Measurements from ENCODE around the gene MMAA. TPM values are rescaled to one million over a fixed set of nuclear protein-coding genes. Genes with fewer than 3 reads are reported as not detected.
"Not testable (repeated sequence)": the region's sequence is repeated elsewhere in the genome, so short reads cannot be mapped to it uniquely, and the experiment has no call there.

MMAA gene
- total RNA-seq, 4 donors from 2014 or later, result 5.6 to 10.9 (median 7.6) TPM

DNA sequence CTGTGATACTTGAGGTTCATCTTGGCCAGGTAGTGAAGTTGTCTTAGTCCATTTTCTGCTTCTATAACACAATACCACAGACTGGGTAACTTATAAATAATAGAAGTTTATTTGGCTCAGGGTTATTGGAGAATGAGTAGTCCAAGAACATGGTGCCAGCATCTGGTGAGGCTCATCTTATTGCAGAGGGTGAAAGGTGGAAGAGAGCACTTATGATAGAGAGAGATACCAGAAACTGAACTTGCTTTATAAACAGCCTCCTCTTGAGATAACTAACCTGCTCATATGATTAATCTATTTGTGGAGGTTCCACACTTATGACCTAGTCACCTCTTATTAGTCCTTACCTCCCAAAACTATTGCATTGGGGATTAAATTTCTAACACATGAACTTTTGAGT is 62.3 kb downstream of the MMAA start:
- H3K4me1 ChIP-seq, result peaks cover 13 to 25% of the 10 kb centered on the region in 2 donors
- TF ChIP-seq, protein P1, sequence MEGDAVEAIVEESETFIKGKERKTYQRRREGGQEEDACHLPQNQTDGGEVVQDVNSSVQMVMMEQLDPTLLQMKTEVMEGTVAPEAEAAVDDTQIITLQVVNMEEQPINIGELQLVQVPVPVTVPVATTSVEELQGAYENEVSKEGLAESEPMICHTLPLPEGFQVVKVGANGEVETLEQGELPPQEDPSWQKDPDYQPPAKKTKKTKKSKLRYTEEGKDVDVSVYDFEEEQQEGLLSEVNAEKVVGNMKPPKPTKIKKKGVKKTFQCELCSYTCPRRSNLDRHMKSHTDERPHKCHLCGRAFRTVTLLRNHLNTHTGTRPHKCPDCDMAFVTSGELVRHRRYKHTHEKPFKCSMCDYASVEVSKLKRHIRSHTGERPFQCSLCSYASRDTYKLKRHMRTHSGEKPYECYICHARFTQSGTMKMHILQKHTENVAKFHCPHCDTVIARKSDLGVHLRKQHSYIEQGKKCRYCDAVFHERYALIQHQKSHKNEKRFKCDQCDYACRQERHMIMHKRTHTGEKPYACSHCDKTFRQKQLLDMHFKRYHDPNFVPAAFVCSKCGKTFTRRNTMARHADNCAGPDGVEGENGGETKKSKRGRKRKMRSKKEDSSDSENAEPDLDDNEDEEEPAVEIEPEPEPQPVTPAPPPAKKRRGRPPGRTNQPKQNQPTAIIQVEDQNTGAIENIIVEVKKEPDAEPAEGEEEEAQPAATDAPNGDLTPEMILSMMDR (IDR thresholded peaks at IDR 0.05), result no peak
- TF ChIP-seq POLR2A (IDR thresholded peaks at IDR 0.05), result no peak
- no peak overlapping the region for H3K27ac ChIP-seq
- H3K4me3 ChIP-seq (replicated peaks in 1 of 3), result no peak overlapping the region
- no peaks in the 10 kb centered on the region for H3K27me3 ChIP-seq
- intact Hi-C loops (cut with DNase I), result no loop called here
- no peaks in the 10 kb centered on the region for H3K9me3 ChIP-seq
- no peaks in the 10 kb centered on the region for H3K36me3 ChIP-seq
- no peak for DNase-seq

DNA sequence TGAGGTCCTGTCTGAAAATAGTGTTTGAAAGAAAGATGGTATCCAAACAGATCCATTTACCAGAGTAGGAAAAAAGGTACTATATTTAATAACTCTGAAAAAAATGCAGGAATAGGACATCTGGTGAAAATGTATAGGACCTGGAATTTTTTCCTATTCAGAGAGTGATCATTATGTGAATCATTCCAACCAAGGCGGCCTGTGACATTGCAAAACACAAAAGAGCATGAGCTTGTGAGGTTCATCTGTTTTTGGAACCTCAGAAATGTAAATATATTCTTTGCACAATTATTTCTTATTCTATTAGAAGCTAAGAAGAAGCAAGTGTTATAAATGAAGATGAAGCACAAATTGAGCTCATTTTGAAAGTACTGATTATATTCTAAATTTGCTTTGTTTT is 62.8 kb downstream of the MMAA start:
- no peak for DNase-seq
- Histone ChIP-seq H3K27me3 (no peaks in the 10 kb centered on the region), H3K9me3 (no peaks in the 10 kb centered on the region), H3K27ac (no peak overlapping the region), H3K4me3 (replicated peaks in 1 of 3) (no peak overlapping the region), H3K36me3 (no peaks in the 10 kb centered on the region), H3K4me1 (peaks cover 13 to 25% of the 10 kb centered on the region in 2 donors)
- TF ChIP-seq, protein P1 (IDR thresholded peaks at IDR 0.05), result no peak
- no peak for TF ChIP-seq POLR2A (IDR thresholded peaks at IDR 0.05)
- intact Hi-C loops (cut with DNase I), result no loop called here
- 95 to 96% methylated on average over 1 of the region's 1 CpG for WGBS, 2 donors

DNA sequence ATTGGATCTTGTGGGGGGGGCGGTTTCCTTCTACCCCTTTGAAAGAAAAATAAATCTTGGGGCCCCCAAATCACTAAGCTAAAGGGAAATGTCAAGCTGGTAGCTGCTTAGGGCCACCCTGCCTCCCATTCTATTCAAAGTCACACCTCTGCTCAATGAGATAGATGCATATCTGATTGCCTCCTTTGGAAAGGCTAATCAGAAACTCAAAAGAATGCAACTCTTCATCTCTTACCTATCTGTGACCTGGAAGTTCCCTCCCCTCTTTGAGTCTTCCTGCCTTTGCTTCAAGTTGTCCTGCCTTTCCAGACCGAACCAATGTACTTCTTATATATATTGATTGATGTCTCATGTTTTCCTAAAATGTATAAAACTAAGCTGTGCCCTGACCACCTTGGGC is 67.8 kb downstream of the MMAA start:
- Histone ChIP-seq H3K27me3 (no peaks in the 10 kb centered on the region), H3K27ac (no peak overlapping the region), H3K4me1 (peaks cover 12 to 18% of the 10 kb centered on the region in 2 donors), H3K9me3 (no peaks in the 10 kb centered on the region), H3K4me3 (replicated peaks in 1 of 3) (no peak overlapping the region), H3K36me3 (no peaks in the 10 kb centered on the region)
- DNase-seq, result no peak
- TF ChIP-seq, protein P1 (IDR thresholded peaks at IDR 0.05), result no peak
- no peak for TF ChIP-seq POLR2A (IDR thresholded peaks at IDR 0.05)
- intact Hi-C loops (cut with DNase I), result no loop called here
- 43 to 56% methylated on average over 2 of the region's 2 CpGs for WGBS, 2 donors

DNA sequence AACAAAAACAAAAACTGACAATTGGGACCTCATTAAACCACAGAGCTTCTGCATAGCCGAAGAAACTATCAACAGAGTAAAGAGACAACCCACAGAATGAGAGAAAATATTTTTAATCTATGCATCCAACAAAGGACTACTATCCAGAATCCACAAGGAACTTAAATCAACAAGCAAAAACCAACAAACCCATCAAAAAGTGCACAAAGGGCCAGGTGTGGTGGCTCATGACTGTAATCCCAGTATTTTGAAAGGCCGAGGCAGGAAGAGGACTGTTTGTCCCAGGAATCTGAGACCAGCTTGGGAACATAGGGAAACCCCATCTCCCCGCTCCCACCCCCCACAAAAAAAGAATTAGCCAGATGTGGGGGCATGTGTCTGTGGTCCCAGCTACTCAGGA is 71.4 kb downstream of the MMAA start:
- WGBS, 2 donors, result 87 to 91% methylated on average over 3 of the region's 3 CpGs
- TF ChIP-seq, protein P1 (IDR thresholded peaks at IDR 0.05), result no peak
- TF ChIP-seq POLR2A (IDR thresholded peaks at IDR 0.05), result no peak
- intact Hi-C loops (cut with DNase I), result no loop called here

DNA sequence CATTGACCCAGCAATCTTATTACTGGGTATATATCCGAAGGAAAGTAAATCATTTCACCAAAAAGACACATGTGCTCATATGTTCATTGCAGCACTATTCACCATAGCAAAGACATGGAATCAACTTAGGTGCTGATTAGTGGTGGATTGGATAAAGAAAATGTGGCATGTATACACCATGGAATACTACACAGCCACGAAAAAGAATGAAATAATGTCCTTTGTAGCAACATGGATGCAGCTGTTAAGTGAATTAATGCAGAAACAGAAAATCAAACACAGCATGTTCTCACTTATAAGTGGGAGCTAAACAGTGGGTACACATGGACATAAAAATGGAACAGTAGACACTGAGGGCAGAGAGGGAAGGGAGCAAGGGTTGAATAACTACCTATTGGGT is 72.2 kb downstream of the MMAA start:
- intact Hi-C loops (cut with DNase I); H3K36me3 ChIP-seq; H3K9me3 ChIP-seq; H3K4me3 ChIP-seq (replicated peaks in 1 of 3); DNase-seq; H3K27me3 ChIP-seq; H3K27ac ChIP-seq: not testable (repeated sequence)
- WGBS, 2 donors, result 90 to 92% methylated on average over 2 of the region's 2 CpGs
- H3K4me1 ChIP-seq, result peaks cover 12 to 21% of the 10 kb centered on the region in 2 donors

More for the DNA sequence above, 71.4 kb downstream of the MMAA start:
- Histone ChIP-seq H3K27ac (peak overlapping the region in 1 of 3 donors; percentile 17), H3K27me3 (no peaks in the 10 kb centered on the region), H3K9me3 (no peaks in the 10 kb centered on the region), H3K4me1 (peaks cover 12 to 21% of the 10 kb centered on the region in 2 donors), H3K36me3 (no peaks in the 10 kb centered on the region), H3K4me3 (replicated peaks in 1 of 3) (no peak overlapping the region)
- DNase-seq, result no peak

DNA sequence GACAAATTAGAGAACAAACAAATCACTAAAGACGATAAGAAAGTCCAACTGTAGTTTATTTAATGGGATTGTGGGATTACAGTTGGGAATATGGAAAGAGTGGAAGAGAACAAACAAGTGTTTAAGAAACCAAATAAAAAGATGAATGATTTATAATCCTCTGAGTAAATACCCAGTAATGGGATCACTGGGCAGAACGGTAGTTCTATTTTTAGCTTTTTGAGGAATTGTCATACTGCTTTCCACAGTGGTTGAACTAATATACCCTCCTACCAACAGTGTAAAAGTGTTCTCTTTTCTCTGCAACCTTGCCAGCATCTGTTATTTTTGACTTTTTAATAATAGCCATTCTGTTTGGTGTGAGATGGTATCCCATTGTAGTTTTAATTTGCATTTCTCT is 75.7 kb downstream of the MMAA start:
- H3K27ac ChIP-seq, result no peak overlapping the region
- intact Hi-C loops (cut with DNase I), result no loop called here
- no peak overlapping the region for H3K4me3 ChIP-seq (replicated peaks in 1 of 3)
- no peaks in the 10 kb centered on the region for H3K9me3 ChIP-seq
- DNase-seq, result no peak
- 51 to 65% methylated on average over 2 of the region's 2 CpGs for WGBS, 2 donors
- peaks cover 0 to 11% of the 10 kb centered on the region in 2 donors for H3K4me1 ChIP-seq
- no peaks in the 10 kb centered on the region for H3K36me3 ChIP-seq
- TF ChIP-seq, protein P1 (IDR thresholded peaks at IDR 0.05), result no peak
- TF ChIP-seq POLR2A (IDR thresholded peaks at IDR 0.05), result no peak
- no peaks in the 10 kb centered on the region for H3K27me3 ChIP-seq
